DOHH2 (cell line): ENCODE results near the gene LAMA3.

Experiments used
- EZH2phosphoT487 ChIP-seq: fragments of 200-600 bp; sonication (generic); IDR thresholded peaks from 2 replicates; pipeline ENCODE4 v1.6.1; 2017; ENCODE audit warnings: borderline replicate concordance, mild to moderate bottlenecking, antibody characterized with exemption, low read length, moderate library complexity, mixed read lengths
- TF ChIP-seq, protein P1 (sequence below): fragments of 200-600 bp; sonication (generic); IDR thresholded peaks from one replicate; pipeline ENCODE4 v1.5.1; 2014; ENCODE audit warnings: antibody characterized with exemption, mild to moderate bottlenecking, low read depth, low read length; ENCODE audit not compliant: poor library complexity, severe bottlenecking

DNA sequence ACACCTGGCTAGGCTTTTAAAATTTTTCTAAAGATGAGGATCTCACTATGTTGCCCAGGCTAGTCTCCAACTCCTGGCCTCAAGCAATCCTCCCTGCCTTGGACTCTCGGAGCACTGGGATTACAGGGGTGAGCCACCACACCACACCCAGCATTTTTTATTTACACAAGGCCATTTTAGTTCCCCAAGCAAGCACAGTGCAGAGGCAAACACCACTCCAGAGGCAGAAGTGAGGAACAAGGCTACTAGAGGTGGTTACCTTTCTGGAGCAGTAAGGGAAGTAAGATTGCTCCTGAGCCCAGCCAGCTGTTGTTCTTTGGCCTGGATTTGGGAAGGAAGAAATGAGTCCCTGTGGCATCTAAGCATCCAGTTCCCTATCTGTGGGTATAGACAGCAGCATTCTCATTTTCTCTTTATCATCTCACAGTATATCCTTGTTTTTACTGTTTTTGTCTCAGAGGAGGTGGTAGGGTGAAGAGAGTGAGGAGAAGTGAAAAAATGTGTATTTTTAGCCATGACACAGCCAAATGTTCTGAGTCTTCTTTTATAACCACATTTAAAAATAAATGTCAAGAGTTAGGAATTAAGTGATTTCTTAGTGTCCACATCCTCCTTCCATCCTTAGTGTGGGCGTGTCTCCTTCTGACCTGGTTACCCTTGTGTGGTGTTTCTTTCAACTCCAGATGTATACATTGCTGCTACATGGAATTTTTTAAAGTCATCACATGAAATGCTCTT is 314.8 kb downstream of the LAMA3 start:
- TF ChIP-seq EZH2phosphoT487: no peak
- TF ChIP-seq, protein P1, sequence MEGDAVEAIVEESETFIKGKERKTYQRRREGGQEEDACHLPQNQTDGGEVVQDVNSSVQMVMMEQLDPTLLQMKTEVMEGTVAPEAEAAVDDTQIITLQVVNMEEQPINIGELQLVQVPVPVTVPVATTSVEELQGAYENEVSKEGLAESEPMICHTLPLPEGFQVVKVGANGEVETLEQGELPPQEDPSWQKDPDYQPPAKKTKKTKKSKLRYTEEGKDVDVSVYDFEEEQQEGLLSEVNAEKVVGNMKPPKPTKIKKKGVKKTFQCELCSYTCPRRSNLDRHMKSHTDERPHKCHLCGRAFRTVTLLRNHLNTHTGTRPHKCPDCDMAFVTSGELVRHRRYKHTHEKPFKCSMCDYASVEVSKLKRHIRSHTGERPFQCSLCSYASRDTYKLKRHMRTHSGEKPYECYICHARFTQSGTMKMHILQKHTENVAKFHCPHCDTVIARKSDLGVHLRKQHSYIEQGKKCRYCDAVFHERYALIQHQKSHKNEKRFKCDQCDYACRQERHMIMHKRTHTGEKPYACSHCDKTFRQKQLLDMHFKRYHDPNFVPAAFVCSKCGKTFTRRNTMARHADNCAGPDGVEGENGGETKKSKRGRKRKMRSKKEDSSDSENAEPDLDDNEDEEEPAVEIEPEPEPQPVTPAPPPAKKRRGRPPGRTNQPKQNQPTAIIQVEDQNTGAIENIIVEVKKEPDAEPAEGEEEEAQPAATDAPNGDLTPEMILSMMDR: no peak
